Measurements from ENCODE around the gene CD79A.
"Not testable (repeated sequence)": the region's sequence is repeated elsewhere in the genome, so short reads cannot be mapped to it uniquely, and the experiment has no call there.

The CD79A gene

GRCh38 chr19:41862445-41862986 is 14.6 kb upstream of the CD79A start:
- no peak for DNase-seq (ENCODE audit: low read depth in 2 of 2, low spot score in 1 of 2)

- DNase-seq (ENCODE audit: low read depth in 2 of 2, low spot score in 1 of 2): no peak
Observed at GRCh38 chr19:41863209-41863931, 13.7 kb upstream of the CD79A start.

GRCh38 chr19:41864374-41864773 is 12.7 kb upstream of the CD79A start:
- DNase-seq (ENCODE audit: low read depth in 2 of 2, low spot score in 1 of 2): no peak

GRCh38 chr19:41866284-41866683 is 10.8 kb upstream of the CD79A start:
- no peak for DNase-seq (ENCODE audit: low read depth in 2 of 2, low spot score in 1 of 2)

GRCh38 chr19:41868120-41868988 is 8.7 kb upstream of the CD79A start:
- no peak for DNase-seq (ENCODE audit: low read depth in 2 of 2, low spot score in 1 of 2)

GRCh38 chr19:41868989-41869300 is 8.1 kb upstream of the CD79A start:
- DNase-seq (ENCODE audit: low read depth in 2 of 2, low spot score in 1 of 2): no peak

GRCh38 chr19:41869374-41869955 is 7.6 kb upstream of the CD79A start:
- DNase-seq (ENCODE audit: low read depth in 2 of 2, low spot score in 1 of 2): no peak

GRCh38 chr19:41870401-41870873 is 6.6 kb upstream of the CD79A start:
- DNase-seq (ENCODE audit: low read depth in 2 of 2, low spot score in 1 of 2): no peak

- DNase-seq (ENCODE audit: low read depth in 2 of 2, low spot score in 1 of 2): no peak
Observed at GRCh38 chr19:41871573-41872383, 5.3 kb upstream of the CD79A start.

GRCh38 chr19:41872384-41872774 is 4.7 kb upstream of the CD79A start:
- no peak for DNase-seq (ENCODE audit: low read depth in 2 of 2, low spot score in 1 of 2)

GRCh38 chr19:41872775-41873647 is 4.1 kb upstream of the CD79A start:
- no peak for DNase-seq (ENCODE audit: low read depth in 2 of 2, low spot score in 1 of 2)

- DNase-seq (ENCODE audit: low read depth in 2 of 2, low spot score in 1 of 2): not testable (repeated sequence)
Observed at GRCh38 chr19:41875973-41876372, 1.1 kb upstream of the CD79A start.

- no peak for DNase-seq (ENCODE audit: low read depth in 2 of 2, low spot score in 1 of 2)
Observed at GRCh38 chr19:41877916-41878905, 1.1 kb downstream of the CD79A start.

GRCh38 chr19:41879080-41879479 is 2.0 kb downstream of the CD79A start:
- DNase-seq (ENCODE audit: low read depth in 2 of 2, low spot score in 1 of 2): no peak

- no peak for DNase-seq (ENCODE audit: low read depth in 2 of 2, low spot score in 1 of 2)
Observed at GRCh38 chr19:41879670-41880328, 2.7 kb downstream of the CD79A start.

- no peak for DNase-seq (ENCODE audit: low read depth in 2 of 2, low spot score in 1 of 2)
Observed at GRCh38 chr19:41880329-41880708, 3.2 kb downstream of the CD79A start.

- DNase-seq (ENCODE audit: low read depth in 2 of 2, low spot score in 1 of 2): no peak
Observed at GRCh38 chr19:41882568-41883462, 5.7 kb downstream of the CD79A start, which contains the start of gene ARHGEF1. Gene ARHGEF1, plus strand, starts transcription at chr19:41883184. Its CDS starts 4,899 bp downstream, at chr19:41888083.

Data from stimulated activated CD8-positive, alpha-beta memory T cell treated with anti-CD3 and anti-CD28 coated beads, Interleukin-4, amount 100 ng/mL, for 1 hour (primary cell).